ENCODE measurements around the gene CCNI2.

Gene CCNI2

GRCh38 chr5:132766020-132766805 is 19.0 kb downstream of the CCNI2 start:
- DNase-seq: no peak

GRCh38 chr5:132766806-132767055 is 19.5 kb downstream of the CCNI2 start:
- DNase-seq: no peak

- no peak for DNase-seq
These were observed 19.9 kb downstream of the CCNI2 start for GRCh38 chr5:132767150-132767549.

GRCh38 chr5:132768485-132768868 is 21.3 kb downstream of the CCNI2 start:
- DNase-seq: no peak

- DNase-seq: no peak
These were observed 23.4 kb downstream of the CCNI2 start for GRCh38 chr5:132770476-132771159.

GRCh38 chr5:132771503-132771998 is 24.3 kb downstream of the CCNI2 start:
- DNase-seq: no peak

- no peak for DNase-seq
These were observed 25.3 kb downstream of the CCNI2 start for GRCh38 chr5:132772291-132773070.

- no peak for DNase-seq
These were observed 25.9 kb downstream of the CCNI2 start for GRCh38 chr5:132773114-132773513.

GRCh38 chr5:132773601-132774355 is 26.6 kb downstream of the CCNI2 start:
- DNase-seq: no peak

GRCh38 chr5:132774406-132774805 is 27.2 kb downstream of the CCNI2 start:
- DNase-seq: no peak

GRCh38 chr5:132774896-132775295 is 27.7 kb downstream of the CCNI2 start:
- DNase-seq: no peak

GRCh38 chr5:132775476-132775961 is 28.3 kb downstream of the CCNI2 start:
- DNase-seq: no peak

- DNase-seq: no peak
These were observed 29.1 kb downstream of the CCNI2 start for GRCh38 chr5:132776131-132776937.

GRCh38 chr5:132776938-132777208 is 29.6 kb downstream of the CCNI2 start:
- no peak for DNase-seq

GRCh38 chr5:132777209-132778069 is 30.2 kb downstream of the CCNI2 start, which contains the start of gene SEPTIN8:
TSS of gene SEPTIN8 (minus strand) at chr5:132777239. CDS start at chr5:132777137, 102 bp downstream.
- peak; percentile 34 for DNase-seq

- DNase-seq: no peak
These were observed 30.9 kb downstream of the CCNI2 start for GRCh38 chr5:132778129-132778528.

- DNase-seq: no peak
These were observed 31.6 kb downstream of the CCNI2 start for GRCh38 chr5:132778856-132779255.

- DNase-seq: no peak
These were observed 32.7 kb downstream of the CCNI2 start for GRCh38 chr5:132779961-132780360.

- DNase-seq: no peak
These were observed 33.4 kb downstream of the CCNI2 start for GRCh38 chr5:132780577-132780976.

GRCh38 chr5:132781029-132781428 is 33.8 kb downstream of the CCNI2 start:
- DNase-seq: no peak

- DNase-seq: no peak
These were observed 34.9 kb downstream of the CCNI2 start for GRCh38 chr5:132782101-132782500.
